ENCODE measurements around the gene DDC.

The DDC gene

DNA sequence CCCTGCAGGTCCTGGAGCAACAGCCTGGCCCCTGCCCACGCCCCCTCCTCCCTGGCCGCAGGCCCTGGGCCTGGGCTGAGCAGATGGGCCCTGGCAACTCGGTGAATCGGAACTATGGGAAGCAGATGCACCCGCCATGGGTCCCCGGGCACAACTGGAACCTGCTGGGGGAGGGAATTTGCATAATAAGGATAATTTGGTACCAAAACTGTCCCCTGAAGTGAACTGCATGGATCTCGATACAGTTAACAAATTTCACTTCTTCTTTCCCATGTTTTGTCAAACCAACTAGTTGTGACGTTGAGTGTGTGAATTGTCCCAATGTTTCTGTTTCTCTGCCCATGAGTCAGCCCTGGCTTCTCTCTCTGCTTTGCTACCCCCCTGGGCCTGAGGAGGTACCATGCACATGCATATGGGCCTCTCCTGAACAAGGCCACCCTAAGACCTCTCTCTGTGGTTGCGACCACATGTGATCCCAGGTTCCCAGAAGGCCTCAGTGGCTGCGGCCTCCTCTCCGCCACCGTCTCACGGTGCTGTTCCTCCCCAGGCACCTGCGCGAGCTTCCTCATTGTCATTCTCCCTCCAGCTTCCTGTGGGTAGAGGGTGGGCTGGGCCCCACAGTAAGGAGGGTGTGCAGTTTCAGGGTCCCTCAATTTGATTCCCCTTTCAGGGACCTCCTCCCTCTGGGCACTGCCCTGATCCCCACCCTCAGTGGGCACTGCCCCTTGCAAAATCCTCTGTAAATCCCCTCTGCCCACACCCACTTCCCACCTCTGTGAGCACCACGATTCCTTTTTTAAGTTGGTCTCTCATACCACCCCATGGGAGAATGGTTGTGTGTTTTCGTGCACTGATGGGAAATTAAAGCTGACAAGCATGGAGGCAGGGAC, 155.1 kb downstream of the DDC start:
- no peak for DNase-seq

All from NCI-H748 treated with DMSO at 0.1 percent for 48 hours (cell line).